C4-2B (cell line): ENCODE data around the gene EVI5.
"Not testable (repeated sequence)": the region's sequence is repeated elsewhere in the genome, so short reads cannot be mapped to it uniquely, and the experiment has no call there.

ENCODE experiments used
- CTCF ChIP-seq: fragments of 450-650 bp; conservative IDR thresholded peaks from 2 replicates; pipeline ENCODE4 v1.5.1; 2017; ENCODE audit warnings: mild to moderate bottlenecking
- ZFX ChIP-seq: fragments of 450-650 bp; IDR thresholded peaks from 2 replicates; pipeline ENCODE4 v1.6.1; 2017

- TF ChIP-seq CTCF, ZFX: not testable (repeated sequence)
Observed at GRCh38 chr1:92531939-92532338, 253.0 kb downstream of the EVI5 start.
